K562 (cell line): Measurements from ENCODE around the gene YAE1. TPM values are rescaled to one million over a fixed set of nuclear protein-coding genes. Genes with fewer than 3 reads are reported as not detected.

Experiments
- ATAC-seq: fragments of 200-7000 bp; cut with Tn5 transposase; 3 replicates; pipeline ENCODE4 v1.9.1; 2020; ENCODE audit warnings: moderate library complexity
- BruUV-seq: library from RNA; stranded (reverse); fragments of 400-500 nt; replicated peaks from 2 replicates; lab custom pipeline; 2021; lab: Mats Ljungman, UMichigan
- CTCF ChIA-PET: fragments of 300-600 bp; formaldehyde crosslinking; extraction: SDS; loops from one replicate; lab custom pipeline; 2021; ENCODE audit warnings: low intra/inter-chr PET ratio; lab: Yijun Ruan, JAX
- POLR2A ChIA-PET: fragments of 300-600, 350-650 bp; sonication (Branson Sonifier 250); formaldehyde crosslinking; extraction: SDS; loops from one replicate; lab custom pipeline; 2021; ENCODE audit warnings: antibody characterized with exemption, inconsistent platforms; lab: Yijun Ruan, JAX
- DNase-seq, 4 experiments: peaks; one replicate each; pipeline versions ENCODE4 v3.0.0 to v3.0.0-alpha.2; 2011 to 2018; ENCODE audit warnings: low spot score in 3 of 4, mixed read lengths in 3 of 4; ENCODE audit errors: extremely low read depth in 1 of 4
- FAIRE-seq: peaks from 2 replicates; lab custom pipeline; 2011; peaks lifted over from hg19 to GRCh38; lab: Jason Lieb, UNC
- H2AFZ ChIP-seq: 2 replicates; pipeline ENCODE4 v1.6.0; 2011; ENCODE audit warnings: low read depth, low read length, control low read depth, inconsistent platforms
- H3K27ac ChIP-seq: fragments of 200-600 bp; 3 replicates; pipeline ENCODE4 v1.8.0; 2011; ENCODE audit warnings: low read depth, mild to moderate bottlenecking, control low read depth, inconsistent platforms, low read length, moderate library complexity, mixed read lengths; ENCODE audit errors: extremely low read depth
- H3K27me3 ChIP-seq, 2 experiments: fragments of 300-600 bp in 1 of 2; 2 replicates in 1 of 2; 3 replicates in 1 of 2; pipeline versions ENCODE4 v1.6.0 to v1.8.0; 2011; ENCODE audit warnings: inconsistent platforms in 2 of 2, low read length in 2 of 2, mild to moderate bottlenecking in 1 of 2, mixed read lengths in 1 of 2, moderate library complexity in 1 of 2; ENCODE audit not compliant: control insufficient read depth in 2 of 2, insufficient read depth in 2 of 2
- H3K36me3 ChIP-seq: fragments of 300-600 bp; 3 replicates; pipeline ENCODE4 v1.8.0; 2011; ENCODE audit warnings: mild to moderate bottlenecking, low read length, inconsistent platforms; ENCODE audit not compliant: control insufficient read depth, insufficient read depth
- H3K4me1 ChIP-seq, 2 experiments: fragments of 200-600 bp in 1 of 2; replicated peaks in 1 of 2; 2 replicates in 1 of 2; 3 replicates in 1 of 2; pipeline versions ENCODE4 v1.5.1 to v1.8.0; 2011; ENCODE audit warnings: inconsistent platforms in 2 of 2, low read length in 2 of 2, mild to moderate bottlenecking in 1 of 2, mixed read lengths in 1 of 2, moderate library complexity in 1 of 2; ENCODE audit not compliant: control insufficient read depth in 2 of 2, insufficient read depth in 2 of 2
- H3K4me2 ChIP-seq: 2 replicates; pipeline ENCODE4 v1.6.1; 2011; ENCODE audit warnings: low read length, control low read depth, inconsistent platforms, mixed read lengths; ENCODE audit not compliant: insufficient read depth
- H3K4me3 ChIP-seq: fragments of 200-600 bp; sonication (generic), shearing (Covaris generic); 2 replicates; pipeline ENCODE4 v1.5.1; 2016; ENCODE audit warnings: control low read depth, inconsistent platforms
- H3K79me2 ChIP-seq: fragments of 200-600 bp; 3 replicates; pipeline ENCODE4 v1.8.0; 2011; ENCODE audit warnings: low read length, inconsistent platforms; ENCODE audit not compliant: control insufficient read depth, insufficient read depth
- H3K9ac ChIP-seq, 2 experiments: 2 replicates each; pipeline versions ENCODE4 v1.6.0 to v1.6.1; 2011; ENCODE audit warnings: low read depth in 2 of 2, low read length in 2 of 2, control low read depth in 1 of 2, inconsistent platforms in 1 of 2, mild to moderate bottlenecking in 1 of 2, mixed read lengths in 1 of 2; ENCODE audit not compliant: insufficient read depth in 1 of 2
- H3K9me1 ChIP-seq: one replicate; pipeline ENCODE4 v1.6.0; 2011; ENCODE audit warnings: inconsistent platforms, mild to moderate bottlenecking, low read length, moderate library complexity; ENCODE audit not compliant: control insufficient read depth, insufficient read depth
- H3K9me3 ChIP-seq: replicated peaks from 2 replicates; pipeline ENCODE4 v1.5.1; 2011; ENCODE audit warnings: low read depth, low read length, inconsistent platforms; ENCODE audit not compliant: control insufficient read depth, insufficient read depth
- H4K20me1 ChIP-seq: replicated peaks from 2 replicates; pipeline ENCODE4 v1.6.1; 2011; ENCODE audit warnings: low read length, inconsistent platforms, mixed read lengths; ENCODE audit not compliant: control insufficient read depth, insufficient read depth
- ARID1B ChIP-seq: fragments of 450-650 bp; IDR thresholded peaks from 2 replicates; pipeline ENCODE4 v1.6.1; 2016; ENCODE audit warnings: antibody characterized with exemption, mild to moderate bottlenecking, inconsistent platforms
- CBFA2T3 ChIP-seq: fragments of 450-650 bp; IDR thresholded peaks from 2 replicates; pipeline ENCODE4 v1.6.1; 2017
- CBFB ChIP-seq: sonication (generic); formaldehyde crosslinking; IDR thresholded peaks from 2 replicates; pipeline ENCODE4 v1.4.0; 2020; ENCODE audit warnings: mild to moderate bottlenecking, missing genetic modification reagents
- CREB1 ChIP-seq, 2 experiments: sonication (generic) in 1 of 2; formaldehyde crosslinking in 1 of 2; IDR thresholded peaks; 2 replicates each; pipeline versions ENCODE4 v1.6.1 to v1.8.0; 2012 to 2022; ENCODE audit warnings: inconsistent platforms in 1 of 2, mild to moderate bottlenecking in 1 of 2, missing genetic modification reagents in 1 of 2, moderate library complexity in 1 of 2
- DPF2 ChIP-seq: fragments of 450-650 bp; IDR thresholded peaks from 2 replicates; pipeline ENCODE4 v1.6.1; 2016
- EWSR1 ChIP-seq: fragments of 450-650 bp; IDR thresholded peaks from 2 replicates; pipeline ENCODE4 v1.6.1; 2018; ENCODE audit warnings: borderline replicate concordance, mild to moderate bottlenecking, low read depth, moderate library complexity; ENCODE audit not compliant: partially characterized antibody
- FUS ChIP-seq: fragments of 200-400 bp; formaldehyde crosslinking; optimal IDR thresholded peaks from 2 replicates; pipeline ENCODE3; 2017; ENCODE audit warnings: low read depth, low read length
- HCFC1 ChIP-seq: IDR thresholded peaks from 2 replicates; pipeline ENCODE4 v1.6.1; 2012; ENCODE audit warnings: low read depth, low read length, improper control_type of control experiment
- HMG20A ChIP-seq: fragments of 450-650 bp; formaldehyde crosslinking; conservative IDR thresholded peaks from 2 replicates; pipeline ENCODE4 v1.4.0; 2020; ENCODE audit warnings: mild to moderate bottlenecking, mixed read lengths
- JUN ChIP-seq, 2 experiments: sonication (generic) in 1 of 2; formaldehyde crosslinking in 1 of 2; IDR thresholded peaks; 2 replicates each; pipeline versions ENCODE4 v1.6.1 to v1.8.0; 2012 to 2022; ENCODE audit warnings: borderline replicate concordance in 2 of 2, mild to moderate bottlenecking in 2 of 2, improper control_type of control experiment in 1 of 2, low read depth in 1 of 2, low read length in 1 of 2, missing genetic modification reagents in 1 of 2
- MAFK ChIP-seq: IDR thresholded peaks from 2 replicates; pipeline ENCODE4 v1.6.1; 2011; ENCODE audit warnings: low read length, improper control_type of control experiment
- MAX ChIP-seq: sonication (generic); formaldehyde crosslinking; IDR thresholded peaks from 2 replicates; pipeline ENCODE4 v1.9.0; 2022; ENCODE audit warnings: mild to moderate bottlenecking, missing genetic modification reagents
- MBD2 ChIP-seq: sonication (generic); IDR thresholded peaks from 2 replicates; pipeline ENCODE4 v1.6.1; 2016; ENCODE audit warnings: low read depth, borderline replicate concordance
- NCOR1 ChIP-seq: fragments of 450-650 bp; IDR thresholded peaks from 2 replicates; pipeline ENCODE4 v1.6.1; 2016; ENCODE audit warnings: mild to moderate bottlenecking, moderate library complexity
- PHB ChIP-seq: fragments of 250-450 bp; sonication (Bioruptor Pico); IDR thresholded peaks from 2 replicates; pipeline ENCODE4 v1.5.0; 2021
- POU5F1 ChIP-seq: fragments of 150-350 bp; IDR thresholded peaks from 2 replicates; pipeline ENCODE4 v1.6.1; 2014; ENCODE audit warnings: borderline replicate concordance, low read length, low read depth, mild to moderate bottlenecking; ENCODE audit not compliant: partially characterized antibody
- RBM14 ChIP-seq: fragments of 200-400 bp; formaldehyde crosslinking; IDR thresholded peaks from 2 replicates; pipeline ENCODE4 v1.6.1; 2018; ENCODE audit warnings: low read depth, mild to moderate bottlenecking, low read length, moderate library complexity, borderline replicate concordance; ENCODE audit not compliant: insufficient read depth
- SRSF1 ChIP-seq: fragments of 200-400 bp; formaldehyde crosslinking; IDR thresholded peaks from 2 replicates; pipeline ENCODE4 v1.6.1; 2017; ENCODE audit warnings: mild to moderate bottlenecking, low read depth, low read length, moderate library complexity
- ZBTB26 ChIP-seq: fragments of 450-650 bp; formaldehyde crosslinking; IDR thresholded peaks from 2 replicates; pipeline ENCODE4 v1.4.0; 2022; ENCODE audit warnings: missing genetic modification characterization
- ZNF239 ChIP-seq: fragments of 250-450 bp; sonication (Bioruptor Pico); IDR thresholded peaks from 2 replicates; pipeline ENCODE4 v1.4.0; 2020; ENCODE audit warnings: mild to moderate bottlenecking
- WGBS: fragments of 100-300 bp; shearing (Covaris generic); methylation state at CpG from one replicate; pipeline ENCODE4 v1.1.6; 2016; ENCODE audit warnings: low coverage, mixed read lengths; ENCODE audit not compliant: insufficient coverage; ENCODE audit errors: missing lambda C conversion rate; 5-methylcytosine and 5-hydroxymethylcytosine counted together
- in situ Hi-C: fragments of 300-500 bp; cut with MboI; formaldehyde crosslinking; loops from 4 replicates; pipeline ENCODE4 v1.15.0; 2018; ENCODE audit warnings: inconsistent platforms, mixed read lengths
- intact Hi-C: fragments of 100-400 bp; cut with micrococcal nuclease; formaldehyde crosslinking; loops from 2 replicates; pipeline ENCODE4 v1.14.2; 2022
- polyA plus RNA-seq, 8 experiments: library from polyadenylated mRNA; depleted of rRNA in 4 of 8; stranded (reverse) in 5 of 8; unstranded in 3 of 8; fragments of >200 nt; fragmentation: Nextera tagmentation in 2 of 8; fragmentation: Illumina TruSeq in 1 of 8; extraction: Ambion mirVana in 2 of 8; extraction: Trizol in 1 of 8; gene quantifications; 2 replicates each; pipeline versions ENCODE4 v1.2.1 to v1.2.3, GENCODE V29; 2011 to 2014; ENCODE audit warnings: inconsistent platforms in 1 of 8, missing spikeins in 1 of 8
- total RNA-seq, 7 experiments: library from RNA; depleted of rRNA in 6 of 7; stranded (reverse); fragments of >200 nt in 6 of 7; fragmentation: Illumina TruSeq in 2 of 7; extraction: Trizol in 2 of 7; gene quantifications; 2 replicates each; pipeline versions ENCODE4 v1.2.1 to v1.2.3, GENCODE V29; 2011 to 2021; ENCODE audit warnings: low replicate concordance in 1 of 7
- TF ChIP-seq, protein P1 (sequence below), 2 experiments: IDR thresholded peaks; 2 replicates each; pipeline ENCODE4 v1.6.1; 2011; ENCODE audit warnings: borderline replicate concordance in 1 of 2, control low read depth in 1 of 2, low read depth in 1 of 2, low read length in 1 of 2, mild to moderate bottlenecking in 1 of 2, mixed read lengths in 1 of 2, moderate library complexity in 1 of 2; ENCODE audit not compliant: insufficient read depth in 1 of 2, insufficient read length in 1 of 2, poor library complexity in 1 of 2, severe bottlenecking in 1 of 2; ENCODE audit errors: extremely low read depth in 1 of 2

The YAE1 gene
- total and polyA plus RNA-seq, 9 of the 15 experiments (the other 6 are each of a cell fraction or from before 2014, with no cell fraction given): 15.2 to 63.4 (median 30.1) TPM

GRCh38 chr7:39614299-39614698 is 48.1 kb downstream of the YAE1 start:
- Histone ChIP-seq H3K9ac (no peak overlapping the region), H3K36me3 (no peaks in the 10 kb centered on the region), H3K27me3 (no peaks in the 10 kb centered on the region), H4K20me1 (no peaks in the 10 kb centered on the region), H3K4me1 (peaks cover 0 to 6% of the 10 kb centered on the region in 2 experiments; a peak in 2 of 5 replicates), H3K79me2 (no peaks in the 10 kb centered on the region), H3K4me2 (no peak overlapping the region; the same call in 1 of the 2 replicates), H3K9me1 (no peaks in the 10 kb centered on the region), H3K4me3 (no peak overlapping the region), H3K27ac (no peak overlapping the region), H2AFZ (peak overlapping the region; percentile 87), H3K9me3 (no peaks in the 10 kb centered on the region)
- ChIA-PET CTCF (no interaction called here), POLR2A (interaction anchor here (1.1 to 2.0 kb wide), 3 partner anchors 8 to 34 kb away, joined by 3 to 10 read pairs (median 4); partner anchors contain the start of gene RALA)
- DNase-seq: peak in 2 of 4 experiments; percentile 34 to 38
- no TSS peak for BruUV-seq
- ATAC-seq: peak; percentile 63
- intact Hi-C loops: no loop called here
- 12% methylated on average over 2 of the region's 2 CpGs for WGBS
- FAIRE-seq: peak; percentile 6
- in situ Hi-C loops: no loop called here
- TF ChIP-seq MAFK: no peak
- TF ChIP-seq MAX (CRISPR knock-in tag): no peak
- TF ChIP-seq, protein P1, sequence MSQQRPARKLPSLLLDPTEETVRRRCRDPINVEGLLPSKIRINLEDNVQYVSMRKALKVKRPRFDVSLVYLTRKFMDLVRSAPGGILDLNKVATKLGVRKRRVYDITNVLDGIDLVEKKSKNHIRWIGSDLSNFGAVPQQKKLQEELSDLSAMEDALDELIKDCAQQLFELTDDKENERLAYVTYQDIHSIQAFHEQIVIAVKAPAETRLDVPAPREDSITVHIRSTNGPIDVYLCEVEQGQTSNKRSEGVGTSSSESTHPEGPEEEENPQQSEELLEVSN (IDR thresholded peaks at IDR 0.05; ENCODE audit: borderline replicate concordance in 1 of 2, extremely low read depth in 1 of 2, insufficient read depth in 1 of 2, insufficient read length in 1 of 2, low read depth in 1 of 2, low read length in 1 of 2, poor library complexity in 1 of 2, severe bottlenecking in 1 of 2): no peak
- TF ChIP-seq MBD2: no peak
- peak; percentile 76 for TF ChIP-seq CBFA2T3
- no peak for TF ChIP-seq CBFB (CRISPR knock-in tag)
- peak; percentile 44; the same call in 1 of the 2 replicates for TF ChIP-seq ARID1B
- no peak for TF ChIP-seq EWSR1
- no peak for TF ChIP-seq FUS
- TF ChIP-seq HMG20A (CRISPR knock-in tag): no peak
- no peak for TF ChIP-seq PHB (CRISPR knock-in tag)
- peak; percentile 46; the same call in 1 of the 2 replicates for TF ChIP-seq NCOR1
- no peak for TF ChIP-seq ZBTB26 (CRISPR knock-in tag)
- TF ChIP-seq RBM14: no peak
- TF ChIP-seq CREB1 (IDR thresholded peaks at IDR 0.05): no peak
- TF ChIP-seq CREB1 (CRISPR knock-in tag; IDR thresholded peaks at IDR 0.05): no peak
- 0 out of 2 replicates have a peak, but pooled peaks have one; percentile 35 for TF ChIP-seq DPF2
- TF ChIP-seq ZNF239 (CRISPR knock-in tag): no peak
- no peak for TF ChIP-seq HCFC1
- no peak for TF ChIP-seq SRSF1
- TF ChIP-seq POU5F1: no peak
- no peak for TF ChIP-seq JUN (IDR thresholded peaks at IDR 0.05; ENCODE audit: borderline replicate concordance, low read depth, low read length)
- no peak for TF ChIP-seq JUN (CRISPR knock-in tag; IDR thresholded peaks at IDR 0.05; ENCODE audit: borderline replicate concordance)
